Measurements from ENCODE around the gene WFDC8. TPM values are rescaled to one million over a fixed set of nuclear protein-coding genes. Genes with fewer than 3 reads are reported as not detected.

Gene WFDC8
- total and polyA plus RNA-seq, 2 donors (not counting 1 experiment from before 2014, with no cell fraction given) = not detected

GRCh38 chr20:45538209-45538799, 40.8 kb downstream of the WFDC8 start:
- H3K4me3 ChIP-seq (replicated peaks in 1 of 4; ENCODE audit: control extremely low read depth in 1 of 4, insufficient read depth in 1 of 4, low read depth in 3 of 4, low read length in 4 of 4) = no peak overlapping the region
- H3K36me3 ChIP-seq (ENCODE audit: control insufficient read depth, insufficient read depth, low read length) = no peaks in the 10 kb centered on the region
- H3K27ac ChIP-seq (ENCODE audit: insufficient read depth, low read length) = no peak overlapping the region
- TF ChIP-seq CTCF (conservative IDR thresholded peaks at IDR 0.05 in 1 of 2, IDR thresholded peaks at IDR 0.05 in 1 of 2; ENCODE audit: low read depth in 1 of 2, low read length in 2 of 2) (no peak), EZH2 (IDR thresholded peaks at IDR 0.05; ENCODE audit: low read length, missing control alignments) (no peak)
- H3K27me3 ChIP-seq (ENCODE audit: control insufficient read depth, insufficient read depth, low read length) = no peaks in the 10 kb centered on the region
- DNase-seq (ENCODE audit: low read depth in 2 of 2) = no peak
- no peak overlapping the region for H3K4me2 ChIP-seq (ENCODE audit: extremely low read depth, insufficient read depth, low read length)
- H3K9ac ChIP-seq (ENCODE audit: insufficient read depth, low read length) = no peak overlapping the region
- H3K9me3 ChIP-seq (ENCODE audit: control insufficient read depth, insufficient read depth, low read depth, low read length) = no peaks in the 10 kb centered on the region
- H3K79me2 ChIP-seq (ENCODE audit: control insufficient read depth, insufficient read depth, low read length) = no peaks in the 10 kb centered on the region
- H4K20me1 ChIP-seq (ENCODE audit: control insufficient read depth, extremely low read depth, insufficient read depth, low read length) = no peaks in the 10 kb centered on the region
- no peaks in the 10 kb centered on the region for H3K4me1 ChIP-seq (ENCODE audit: control insufficient read depth, extremely low read depth, insufficient read depth, low read length)
- no peak overlapping the region for H2AFZ ChIP-seq (ENCODE audit: low read length)

GRCh38 chr20:45527294-45527693, 51.8 kb downstream of the WFDC8 start:
- H3K4me1 ChIP-seq (ENCODE audit: control insufficient read depth, extremely low read depth, insufficient read depth, low read length) = no peaks in the 10 kb centered on the region
- TF ChIP-seq EZH2 (IDR thresholded peaks at IDR 0.05; ENCODE audit: low read length, missing control alignments) (no peak), CTCF (conservative IDR thresholded peaks at IDR 0.05 in 1 of 2, IDR thresholded peaks at IDR 0.05 in 1 of 2; ENCODE audit: low read depth in 1 of 2, low read length in 2 of 2) (no peak)

GRCh38 chr20:45523821-45524220, 55.3 kb downstream of the WFDC8 start:
- no peak for DNase-seq (ENCODE audit: low read depth in 2 of 2)
- Histone ChIP-seq H3K36me3 (ENCODE audit: control insufficient read depth, insufficient read depth, low read length) (no peaks in the 10 kb centered on the region), H2AFZ (ENCODE audit: low read length) (no peak overlapping the region), H3K4me2 (ENCODE audit: extremely low read depth, insufficient read depth, low read length) (no peak overlapping the region), H4K20me1 (ENCODE audit: control insufficient read depth, extremely low read depth, insufficient read depth, low read length) (no peaks in the 10 kb centered on the region), H3K9ac (ENCODE audit: insufficient read depth, low read length) (no peak overlapping the region), H3K9me3 (ENCODE audit: control insufficient read depth, insufficient read depth, low read depth, low read length) (no peaks in the 10 kb centered on the region), H3K4me1 (ENCODE audit: control insufficient read depth, extremely low read depth, insufficient read depth, low read length) (no peaks in the 10 kb centered on the region), H3K27me3 (ENCODE audit: control insufficient read depth, insufficient read depth, low read length) (no peaks in the 10 kb centered on the region), H3K27ac (ENCODE audit: insufficient read depth, low read length) (no peak overlapping the region), H3K4me3 (replicated peaks in 1 of 4; ENCODE audit: control extremely low read depth in 1 of 4, insufficient read depth in 1 of 4, low read depth in 3 of 4, low read length in 4 of 4) (no peak overlapping the region), H3K79me2 (ENCODE audit: control insufficient read depth, insufficient read depth, low read length) (no peaks in the 10 kb centered on the region)
- TF ChIP-seq CTCF (conservative IDR thresholded peaks at IDR 0.05 in 1 of 2, IDR thresholded peaks at IDR 0.05 in 1 of 2; ENCODE audit: low read depth in 1 of 2, low read length in 2 of 2) (no peak), EZH2 (IDR thresholded peaks at IDR 0.05; ENCODE audit: low read length, missing control alignments) (no peak)

More at GRCh38 chr20:45527294-45527693, 51.8 kb downstream of the WFDC8 start:
- no peak for DNase-seq (ENCODE audit: low read depth in 2 of 2)
- H3K79me2 ChIP-seq (ENCODE audit: control insufficient read depth, insufficient read depth, low read length) = no peaks in the 10 kb centered on the region
- H3K4me2 ChIP-seq (ENCODE audit: extremely low read depth, insufficient read depth, low read length) = no peak overlapping the region
- no peaks in the 10 kb centered on the region for H3K9me3 ChIP-seq (ENCODE audit: control insufficient read depth, insufficient read depth, low read depth, low read length)
- no peaks in the 10 kb centered on the region for H3K27me3 ChIP-seq (ENCODE audit: control insufficient read depth, insufficient read depth, low read length)
- H3K36me3 ChIP-seq (ENCODE audit: control insufficient read depth, insufficient read depth, low read length) = no peaks in the 10 kb centered on the region
- H3K9ac ChIP-seq (ENCODE audit: insufficient read depth, low read length) = no peak overlapping the region
- H4K20me1 ChIP-seq (ENCODE audit: control insufficient read depth, extremely low read depth, insufficient read depth, low read length) = no peaks in the 10 kb centered on the region
- no peak overlapping the region for H2AFZ ChIP-seq (ENCODE audit: low read length)
- no peak overlapping the region for H3K4me3 ChIP-seq (replicated peaks in 1 of 4; ENCODE audit: control extremely low read depth in 1 of 4, insufficient read depth in 1 of 4, low read depth in 3 of 4, low read length in 4 of 4)
- H3K27ac ChIP-seq (ENCODE audit: insufficient read depth, low read length) = no peak overlapping the region

All from fibroblast of lung (primary cell).